IPS DF 6.9 (cell line): Measurements from ENCODE around the gene MAGT1.
"Not testable (repeated sequence)": the region's sequence is repeated elsewhere in the genome, so short reads cannot be mapped to it uniquely, and the experiment has no call there.

Experiments used
- DNase-seq: peaks from one replicate; pipeline ENCODE4 v3.0.0-alpha.2; 2013; ENCODE audit warnings: low read depth, low spot score
- H3K27ac ChIP-seq: one replicate; pipeline ENCODE4 v1.5.1; 2013; ENCODE audit warnings: low read length, control low read depth
- H3K27me3 ChIP-seq: 2 replicates; pipeline ENCODE4 v1.6.1; 2013; ENCODE audit warnings: mild to moderate bottlenecking, low read length; ENCODE audit not compliant: control insufficient read depth, insufficient read depth
- H3K36me3 ChIP-seq: 2 replicates; pipeline ENCODE4 v1.6.1; 2013; ENCODE audit warnings: low read length; ENCODE audit not compliant: control insufficient read depth, insufficient read depth
- H3K4me1 ChIP-seq: 2 replicates; pipeline ENCODE4 v1.6.1; 2013; ENCODE audit warnings: low read length; ENCODE audit not compliant: control insufficient read depth, insufficient read depth
- H3K4me3 ChIP-seq: 2 replicates; pipeline ENCODE4 v1.5.1; 2013; ENCODE audit warnings: mild to moderate bottlenecking, low read length
- H3K9me3 ChIP-seq: 2 replicates; pipeline ENCODE4 v1.6.1; 2013; ENCODE audit warnings: low read length, inconsistent platforms; ENCODE audit not compliant: control insufficient read depth, insufficient read depth
- WGBS: extraction: QIAGEN DNeasy Blood & Tissue Kit; methylation state at CpG from one replicate; pipeline ENCODE4 v1.1.7; 2013; ENCODE audit warnings: mixed read lengths, missing lambda C conversion rate; ENCODE audit not compliant: insufficient read length, insufficient coverage; 5-methylcytosine and 5-hydroxymethylcytosine counted together

MAGT1 gene

DNA sequence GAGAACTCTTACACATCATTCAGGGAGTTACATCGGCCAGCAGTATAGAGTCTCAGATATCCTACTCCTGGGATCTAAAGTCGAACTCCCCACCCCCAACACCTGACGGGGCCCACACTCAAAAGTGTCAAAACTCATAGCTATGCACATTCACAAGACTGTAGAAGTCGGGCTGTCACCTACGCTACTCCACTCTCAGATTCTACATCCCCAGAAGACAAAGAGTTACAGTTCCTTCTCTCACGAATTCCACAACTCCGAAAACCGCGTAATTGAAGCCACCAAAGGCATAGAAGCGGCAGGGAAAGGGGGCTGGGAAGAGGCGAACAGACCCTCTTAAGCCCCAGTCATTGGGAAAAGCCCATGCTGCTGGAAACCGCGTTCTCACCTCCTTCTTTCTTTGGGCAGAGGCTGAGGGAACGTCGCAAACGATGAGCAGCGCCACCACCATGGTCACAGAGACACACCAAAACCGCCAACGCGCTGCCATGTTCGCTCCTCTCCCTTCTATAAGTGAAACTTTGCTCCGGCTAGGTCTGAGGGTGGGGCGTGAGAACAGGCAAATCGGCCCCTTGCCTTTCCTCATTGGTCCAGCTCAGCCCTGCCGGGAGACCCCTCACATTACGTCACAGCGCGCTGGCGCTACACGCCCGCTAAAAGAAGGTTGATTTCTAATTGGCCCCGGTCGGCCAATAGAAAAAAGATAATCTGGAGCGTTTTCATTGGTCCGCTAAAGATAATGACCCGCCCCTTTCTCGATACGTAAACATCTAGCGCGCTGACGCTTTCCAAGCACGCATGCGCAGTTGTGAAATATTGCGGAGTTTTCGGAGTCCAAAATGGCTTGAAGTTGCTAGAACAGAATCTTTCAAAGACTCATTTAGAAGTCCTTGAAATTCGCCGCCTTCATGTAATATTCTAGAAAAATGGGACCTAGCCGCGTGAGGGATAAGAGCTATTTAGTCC is at the start of gene MAGT1:
TSS of gene MAGT1 (minus strand) at position 515 of the 966 bp plus-strand sequence. CDS start at position 490, 25 bp downstream.
- Histone ChIP-seq H3K9me3 (no peaks in the 10 kb centered on the region), H3K36me3 (no peaks in the 10 kb centered on the region), H3K27me3 (no peaks in the 10 kb centered on the region), H3K4me1 (no peaks in the 10 kb centered on the region), H3K4me3 (peak within 1 kb of the TSS; percentile 86; the same call in 1 of the 2 replicates), H3K27ac (no peak within 1 kb of the TSS)
- WGBS: no CpG with 5 or more reads among the region's 49 CpGs
- peak; percentile 71 for DNase-seq

DNA sequence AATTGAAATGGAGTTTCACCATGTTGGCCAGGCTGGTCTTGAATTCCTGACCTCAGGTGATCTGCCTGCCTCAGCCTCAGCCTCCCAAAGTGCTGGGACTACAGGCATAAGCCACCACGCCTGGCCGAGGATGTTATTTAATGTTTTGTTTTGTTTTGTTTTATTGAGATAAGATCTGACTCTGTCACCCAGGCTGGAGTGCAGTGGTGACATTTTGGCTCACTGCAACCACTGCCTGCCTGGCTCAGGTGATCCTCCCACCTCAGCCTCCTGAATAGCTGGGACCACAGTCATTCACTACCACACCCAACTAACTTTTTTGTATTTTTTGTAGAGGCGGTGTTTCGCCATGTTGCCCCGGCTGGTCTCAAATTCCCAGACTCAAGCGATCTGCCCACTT is 49.8 kb upstream of the MAGT1 start:
- not testable (repeated sequence) for H3K9me3 ChIP-seq, DNase-seq, H3K36me3 ChIP-seq, H3K4me1 ChIP-seq, H3K27me3 ChIP-seq, H3K27ac ChIP-seq, H3K4me3 ChIP-seq
- no CpG with 5 or more reads among the region's 6 CpGs for WGBS

DNA sequence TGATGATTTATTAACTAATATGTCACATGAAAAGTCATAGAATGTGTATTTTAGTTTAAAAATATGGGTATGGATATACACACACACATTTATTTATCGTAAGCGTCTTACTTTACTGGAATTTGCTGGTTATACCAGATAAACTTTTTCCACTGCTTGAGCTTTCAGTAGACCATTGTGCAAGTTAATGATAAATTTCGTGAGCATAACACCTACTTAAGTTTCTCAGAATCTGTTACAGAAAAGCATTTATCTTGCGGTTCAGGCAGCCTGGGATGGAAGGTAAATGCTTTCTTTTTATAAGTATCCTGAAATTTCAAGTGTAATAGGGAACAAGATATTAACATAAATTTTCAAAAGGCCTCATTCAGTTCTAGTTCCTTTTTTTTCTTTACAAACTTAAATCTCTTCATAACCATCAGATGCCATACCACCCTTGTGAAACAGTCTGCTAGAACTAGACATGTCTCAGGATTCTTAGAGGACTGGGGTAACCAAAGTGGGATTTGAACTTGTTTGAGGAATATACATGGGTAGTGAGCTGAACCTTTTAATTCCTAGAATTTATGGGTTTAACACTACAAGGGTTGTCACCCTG is 42.9 kb upstream of the MAGT1 start:
- WGBS: no CpG with 5 or more reads among the region's 4 CpGs
- Histone ChIP-seq H3K36me3 (no peaks in the 10 kb centered on the region), H3K9me3 (no peaks in the 10 kb centered on the region), H3K27me3 (no peaks in the 10 kb centered on the region), H3K4me1 (no peaks in the 10 kb centered on the region), H3K27ac (no peak overlapping the region), H3K4me3 (no peak overlapping the region)
- DNase-seq: no peak

DNA sequence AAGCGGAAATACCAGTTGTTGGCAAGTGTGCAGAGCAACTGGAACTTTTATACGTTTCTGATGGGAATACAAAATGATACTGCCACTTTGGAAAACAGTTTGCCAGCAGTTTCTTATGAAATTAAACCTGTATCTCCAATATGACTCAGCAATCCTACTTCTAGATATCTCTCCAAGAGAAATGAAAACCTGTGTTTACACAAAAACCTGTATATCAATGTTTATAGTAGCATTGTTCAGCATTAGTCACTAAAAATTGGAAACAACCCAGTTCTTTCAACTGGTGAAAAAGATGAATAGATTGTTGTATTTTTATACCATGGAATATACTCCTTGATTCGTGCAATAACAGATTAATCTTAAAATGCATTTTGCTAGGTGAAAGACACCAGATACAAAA is 42.1 kb upstream of the MAGT1 start:
- Histone ChIP-seq H3K9me3 (no peaks in the 10 kb centered on the region), H3K4me1 (no peaks in the 10 kb centered on the region), H3K27me3 (no peaks in the 10 kb centered on the region), H3K36me3 (no peaks in the 10 kb centered on the region), H3K27ac (no peak overlapping the region), H3K4me3 (no peak overlapping the region)
- WGBS: no CpG with 5 or more reads among the region's 3 CpGs
- DNase-seq: no peak

DNA sequence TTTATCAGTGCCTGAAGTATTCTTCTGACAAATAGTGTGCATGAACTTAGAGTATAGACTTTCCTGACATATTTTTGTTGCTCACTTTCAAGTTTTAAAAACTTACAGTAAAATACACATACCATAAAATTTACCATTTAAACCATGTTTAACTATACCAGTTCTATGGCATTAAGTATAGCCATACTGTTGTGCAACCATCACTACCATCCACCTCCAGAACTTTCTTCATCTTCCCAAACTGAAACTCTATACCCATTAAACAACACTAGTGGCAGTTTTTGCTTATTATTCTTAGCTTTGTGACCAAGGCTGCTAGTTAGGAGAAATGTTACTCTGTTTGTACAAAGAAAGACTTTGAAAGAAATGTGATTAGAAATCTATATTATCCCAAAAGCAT is 41.1 kb upstream of the MAGT1 start:
- no peaks in the 10 kb centered on the region for H3K36me3 ChIP-seq
- no peak for DNase-seq
- no peaks in the 10 kb centered on the region for H3K4me1 ChIP-seq
- H3K9me3 ChIP-seq: no peaks in the 10 kb centered on the region
- H3K27me3 ChIP-seq: no peaks in the 10 kb centered on the region
- no peak overlapping the region for H3K27ac ChIP-seq
- no peak overlapping the region for H3K4me3 ChIP-seq

DNA sequence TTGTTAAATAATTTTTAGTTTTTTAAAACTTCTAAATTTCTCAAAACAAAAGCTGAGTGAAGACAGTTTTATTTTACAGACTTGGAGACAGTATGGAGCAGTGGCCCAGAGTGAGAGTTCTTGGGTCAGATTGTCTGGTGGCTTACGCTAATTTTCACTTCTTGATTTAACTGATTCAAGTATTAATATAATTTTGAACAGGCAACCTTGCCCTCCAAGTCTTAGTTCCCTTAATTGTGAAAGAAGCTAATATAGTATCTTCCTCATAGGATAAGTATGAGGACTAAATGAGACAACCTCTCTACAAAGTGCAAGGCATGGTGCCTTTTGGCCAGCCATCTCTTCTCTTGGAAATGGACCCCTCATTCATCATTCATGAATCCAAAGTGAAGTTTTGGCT is 40.7 kb upstream of the MAGT1 start:
- H3K9me3 ChIP-seq: no peaks in the 10 kb centered on the region
- H3K27ac ChIP-seq: no peak overlapping the region
- no peaks in the 10 kb centered on the region for H3K27me3 ChIP-seq
- no peaks in the 10 kb centered on the region for H3K4me1 ChIP-seq
- DNase-seq: no peak
- no peak overlapping the region for H3K4me3 ChIP-seq
- no CpG with 5 or more reads among the region's 1 CpG for WGBS
- no peaks in the 10 kb centered on the region for H3K36me3 ChIP-seq

DNA sequence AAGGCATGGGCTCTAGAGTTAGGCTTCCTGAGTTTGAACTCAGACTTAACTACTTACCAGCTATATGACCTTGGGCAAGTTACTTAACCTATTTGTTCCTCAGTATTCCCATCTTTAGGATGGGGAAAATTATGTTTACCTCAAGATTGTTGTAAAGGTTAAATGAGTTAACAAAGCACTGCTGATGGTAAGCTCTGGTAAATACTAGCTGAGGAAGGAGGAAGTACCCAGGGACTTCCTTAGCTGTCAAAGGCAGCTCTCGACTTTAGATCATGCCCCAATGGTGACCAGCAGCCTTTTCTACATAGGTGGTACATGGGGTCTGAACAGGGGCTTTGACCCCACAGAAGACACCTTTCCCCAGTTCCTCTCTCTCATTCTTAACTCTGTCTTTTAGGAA is 35.3 kb upstream of the MAGT1 start:
- Histone ChIP-seq H3K4me3 (no peak overlapping the region), H3K27ac (no peak overlapping the region), H3K9me3 (no peaks in the 10 kb centered on the region), H3K27me3 (no peaks in the 10 kb centered on the region), H3K36me3 (no peaks in the 10 kb centered on the region), H3K4me1 (no peaks in the 10 kb centered on the region)
- WGBS: no CpG with 5 or more reads among the region's 1 CpG
- no peak for DNase-seq

DNA sequence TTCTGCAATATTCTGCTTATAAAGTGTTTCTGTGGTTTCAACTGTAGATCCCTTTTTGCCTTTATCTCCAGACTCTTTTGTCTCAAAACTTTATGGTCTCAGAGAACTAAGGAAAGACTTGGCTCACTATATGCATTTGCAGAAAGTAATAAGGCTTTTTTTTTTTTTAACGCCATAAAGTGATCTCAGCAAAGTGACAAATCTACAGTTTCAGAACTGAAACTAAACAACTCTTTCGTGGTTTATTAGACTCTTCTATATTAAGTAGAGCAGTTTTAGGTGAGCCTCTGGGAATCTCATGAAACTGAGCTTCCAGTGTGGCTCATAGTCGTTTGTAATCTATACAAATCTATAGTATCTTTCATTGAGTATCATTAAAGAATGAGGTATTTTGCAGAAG is 30.5 kb upstream of the MAGT1 start:
- no peak overlapping the region for H3K4me3 ChIP-seq
- DNase-seq: no peak
- H3K27ac ChIP-seq: no peak overlapping the region
- no peaks in the 10 kb centered on the region for H3K4me1 ChIP-seq
- no CpG with 5 or more reads among the region's 3 CpGs for WGBS
- H3K9me3 ChIP-seq: no peaks in the 10 kb centered on the region
- no peaks in the 10 kb centered on the region for H3K36me3 ChIP-seq
- no peaks in the 10 kb centered on the region for H3K27me3 ChIP-seq

DNA sequence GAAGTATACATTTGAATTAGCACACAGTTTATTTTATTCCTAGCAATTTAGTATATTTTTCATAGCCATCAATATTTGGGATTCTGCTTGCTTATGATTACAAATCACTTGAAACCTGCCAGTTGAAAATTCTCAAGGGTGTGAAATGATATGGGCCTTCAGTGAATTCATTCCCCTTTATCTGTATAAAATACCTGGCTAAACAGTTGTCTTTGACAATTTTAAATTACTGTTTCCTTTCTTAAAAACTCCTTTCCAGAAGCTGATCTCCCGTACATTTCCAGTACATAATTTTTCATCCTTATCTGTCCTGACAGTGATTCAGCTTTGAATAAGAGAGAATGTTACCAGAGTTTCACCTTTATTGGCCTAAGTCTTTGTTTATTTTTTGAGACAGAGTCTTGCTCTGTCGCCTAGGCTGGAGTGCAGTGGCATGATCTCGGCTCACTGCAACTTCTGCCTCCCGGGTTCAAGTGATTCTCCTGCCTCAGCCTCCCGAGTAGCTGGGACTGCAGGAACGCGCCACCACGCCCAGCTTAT is 29.2 kb upstream of the MAGT1 start:
- Histone ChIP-seq H3K9me3 (no peaks in the 10 kb centered on the region), H3K4me1 (no peaks in the 10 kb centered on the region), H3K36me3 (no peaks in the 10 kb centered on the region), H3K27me3 (no peaks in the 10 kb centered on the region), H3K27ac (no peak overlapping the region), H3K4me3 (no peak overlapping the region)
- DNase-seq: no peak
- no CpG with 5 or more reads among the region's 8 CpGs for WGBS

DNA sequence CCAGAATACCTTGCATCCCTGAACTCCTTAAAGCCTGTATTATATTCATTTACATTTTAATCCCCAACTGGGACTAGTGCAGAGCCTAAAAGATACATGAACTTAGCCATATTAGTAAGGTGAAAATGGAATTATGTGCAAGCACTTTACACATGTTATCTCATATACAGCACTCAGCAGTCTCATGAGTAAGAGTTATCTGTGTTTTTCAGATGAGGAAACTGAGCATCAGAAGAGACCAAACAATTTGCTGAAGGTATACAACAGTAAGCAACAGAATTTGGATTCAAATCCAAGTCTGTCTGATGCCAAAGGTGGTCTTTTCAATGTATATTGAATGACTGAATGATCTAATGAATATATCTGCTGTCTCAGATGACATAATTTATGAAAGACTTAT is 27.6 kb upstream of the MAGT1 start:
- Histone ChIP-seq H3K9me3 (no peaks in the 10 kb centered on the region), H3K4me3 (no peak overlapping the region), H3K4me1 (no peaks in the 10 kb centered on the region), H3K36me3 (no peaks in the 10 kb centered on the region), H3K27ac (no peak overlapping the region), H3K27me3 (no peaks in the 10 kb centered on the region)
- DNase-seq: no peak
